Measurements from ENCODE around the gene NPAS3. TPM values are rescaled to one million over a fixed set of nuclear protein-coding genes. Genes with fewer than 3 reads are reported as not detected.

Gene NPAS3
- total RNA-seq, 2 experiments from 2014 or later = not detected

DNA sequence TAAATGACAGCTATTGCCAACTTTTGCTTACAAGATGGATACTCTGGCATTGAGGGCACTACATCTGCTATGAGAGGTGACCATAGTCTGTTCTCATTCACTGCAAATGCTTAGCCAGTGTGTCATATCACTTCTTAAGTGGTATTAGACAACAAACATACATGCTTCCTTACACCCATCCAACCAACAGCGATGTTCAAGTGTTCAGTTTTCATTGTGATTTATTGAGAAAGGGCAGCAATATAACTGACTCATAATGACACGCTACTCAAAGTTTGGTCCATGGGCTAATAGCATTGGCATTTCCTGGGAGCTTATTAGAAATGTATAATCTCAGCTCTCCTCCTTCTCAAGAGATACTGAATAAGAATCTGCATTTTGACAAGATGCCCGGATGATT, 181.7 kb downstream of the NPAS3 start:
- H3K9me3 Mint-ChIP-seq (ENCODE audit: insufficient read depth) = no peaks in the 10 kb centered on the region
- CTCF ChIA-PET = interaction anchor here (0.7 kb wide), 1 partner anchor 492 kb away, joined by 3 read pairs; no protein-coding TSS in a partner anchor

GRCh38 chr14:33120966-33121365, 182.3 kb downstream of the NPAS3 start:
- no peak for ATAC-seq
- DNase-seq = no peak
- H3K27ac Mint-ChIP-seq = no peak overlapping the region
- H3K27me3 Mint-ChIP-seq (ENCODE audit: low read depth) = no peaks in the 10 kb centered on the region
- CTCF ChIA-PET = no interaction called here
- H3K36me3 Mint-ChIP-seq (ENCODE audit: low read depth) = no peaks in the 10 kb centered on the region
- no peaks in the 10 kb centered on the region for H3K4me1 Mint-ChIP-seq (ENCODE audit: low read depth)
- no peaks in the 10 kb centered on the region for H3K9me3 Mint-ChIP-seq (ENCODE audit: insufficient read depth)
- H3K4me3 Mint-ChIP-seq = no peak overlapping the region
- POLR2A ChIA-PET = no interaction called here

More for the DNA sequence above, 181.7 kb downstream of the NPAS3 start:
- POLR2A ChIA-PET = no interaction called here
- Mint-ChIP-seq H3K4me1 (ENCODE audit: low read depth) (no peaks in the 10 kb centered on the region), H3K27ac (no peak overlapping the region), H3K36me3 (ENCODE audit: low read depth) (no peaks in the 10 kb centered on the region), H3K4me3 (no peak overlapping the region), H3K27me3 (ENCODE audit: low read depth) (no peaks in the 10 kb centered on the region)
- DNase-seq (no peak), ATAC-seq (no peak)

DNA sequence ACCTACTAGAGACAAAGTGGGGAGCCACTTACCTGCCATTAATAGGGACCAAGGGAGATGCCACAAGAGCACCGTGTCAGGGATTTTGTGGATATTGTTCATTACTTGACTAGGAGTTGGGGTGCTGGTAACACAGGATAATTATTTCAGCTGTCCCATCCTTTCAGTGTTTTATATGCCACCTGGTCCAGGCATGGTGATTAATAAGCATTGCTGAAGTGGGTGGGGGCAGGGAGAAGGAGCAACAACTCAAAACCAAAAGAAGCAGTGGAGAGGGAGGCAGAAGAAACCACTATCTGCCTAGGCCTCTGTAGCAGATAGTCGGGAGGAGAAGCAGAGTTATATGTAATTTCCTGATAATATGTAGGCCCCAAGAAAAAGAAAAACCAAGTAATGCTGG, 184.6 kb downstream of the NPAS3 start:
- Mint-ChIP-seq H3K9me3 (ENCODE audit: insufficient read depth) (no peaks in the 10 kb centered on the region), H3K27me3 (ENCODE audit: low read depth) (no peaks in the 10 kb centered on the region), H3K4me3 (no peak overlapping the region), H3K27ac (no peak overlapping the region), H3K36me3 (ENCODE audit: low read depth) (no peaks in the 10 kb centered on the region), H3K4me1 (ENCODE audit: low read depth) (no peaks in the 10 kb centered on the region)
- ATAC-seq (no peak), DNase-seq (no peak)
- ChIA-PET POLR2A (no interaction called here), CTCF (no interaction called here)

DNA sequence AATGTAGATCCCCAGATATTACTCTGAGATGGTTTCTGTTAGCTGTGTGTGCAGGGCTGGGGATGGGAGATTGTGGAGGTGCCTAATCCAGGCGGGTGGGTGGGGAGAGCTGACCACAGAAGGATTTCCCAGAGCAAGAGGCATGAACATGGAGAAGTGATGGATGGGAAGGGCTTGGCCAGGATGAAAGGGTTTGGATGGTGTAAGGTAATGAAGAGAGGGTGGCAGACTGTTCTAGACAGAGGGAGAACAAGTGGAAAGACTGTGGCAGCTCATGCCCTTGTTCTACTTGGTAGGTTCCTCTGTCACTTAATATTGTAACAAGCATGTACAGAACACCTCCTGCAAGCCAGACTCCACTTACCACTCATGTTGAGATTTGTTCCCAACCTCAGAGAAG, 187.8 kb downstream of the NPAS3 start:
- no peak overlapping the region for H3K4me3 Mint-ChIP-seq
- H3K27ac Mint-ChIP-seq = no peak overlapping the region
- ATAC-seq (no peak), DNase-seq (no peak)
- ChIA-PET CTCF (no interaction called here), POLR2A (no interaction called here)
- no peaks in the 10 kb centered on the region for H3K9me3 Mint-ChIP-seq (ENCODE audit: insufficient read depth)
- H3K4me1 Mint-ChIP-seq (ENCODE audit: low read depth) = no peaks in the 10 kb centered on the region
- H3K27me3 Mint-ChIP-seq (ENCODE audit: low read depth) = no peaks in the 10 kb centered on the region
- no peaks in the 10 kb centered on the region for H3K36me3 Mint-ChIP-seq (ENCODE audit: low read depth)

- no peaks in the 10 kb centered on the region for H3K36me3 Mint-ChIP-seq (ENCODE audit: low read depth)
- DNase-seq (no peak), ATAC-seq (no peak)
- H3K4me1 Mint-ChIP-seq (ENCODE audit: low read depth) = no peaks in the 10 kb centered on the region
- CTCF ChIA-PET = no interaction called here
- no peak overlapping the region for H3K4me3 Mint-ChIP-seq
- POLR2A ChIA-PET = no interaction called here
- H3K27me3 Mint-ChIP-seq (ENCODE audit: low read depth) = no peaks in the 10 kb centered on the region
- H3K27ac Mint-ChIP-seq = no peak overlapping the region
- no peaks in the 10 kb centered on the region for H3K9me3 Mint-ChIP-seq (ENCODE audit: insufficient read depth)
Measured at GRCh38 chr14:33127531-33127930, 188.9 kb downstream of the NPAS3 start.

- H3K9me3 Mint-ChIP-seq (ENCODE audit: insufficient read depth) = no peaks in the 10 kb centered on the region
- H3K4me1 Mint-ChIP-seq (ENCODE audit: low read depth) = no peaks in the 10 kb centered on the region
- ChIA-PET POLR2A (no interaction called here), CTCF (no interaction called here)
- ATAC-seq (no peak), DNase-seq (no peak)
- H3K27ac Mint-ChIP-seq = no peak overlapping the region
- H3K27me3 Mint-ChIP-seq (ENCODE audit: low read depth) = no peaks in the 10 kb centered on the region
- H3K4me3 Mint-ChIP-seq = no peak overlapping the region
- no peaks in the 10 kb centered on the region for H3K36me3 Mint-ChIP-seq (ENCODE audit: low read depth)
Measured at GRCh38 chr14:33131801-33132200, 193.1 kb downstream of the NPAS3 start.

GRCh38 chr14:33134162-33134561, 195.5 kb downstream of the NPAS3 start:
- Mint-ChIP-seq H3K4me1 (ENCODE audit: low read depth) (no peaks in the 10 kb centered on the region), H3K27me3 (ENCODE audit: low read depth) (no peaks in the 10 kb centered on the region), H3K9me3 (ENCODE audit: insufficient read depth) (no peaks in the 10 kb centered on the region), H3K27ac (no peak overlapping the region), H3K4me3 (no peak overlapping the region), H3K36me3 (ENCODE audit: low read depth) (no peaks in the 10 kb centered on the region)
- POLR2A ChIA-PET = no interaction called here
- DNase-seq = no peak
- CTCF ChIA-PET = no interaction called here
- no peak for ATAC-seq

GRCh38 chr14:33134975-33135374, 196.3 kb downstream of the NPAS3 start:
- CTCF ChIA-PET = no interaction called here
- H3K9me3 Mint-ChIP-seq (ENCODE audit: insufficient read depth) = no peaks in the 10 kb centered on the region
- no peaks in the 10 kb centered on the region for H3K36me3 Mint-ChIP-seq (ENCODE audit: low read depth)
- no peak overlapping the region for H3K27ac Mint-ChIP-seq
- no peaks in the 10 kb centered on the region for H3K27me3 Mint-ChIP-seq (ENCODE audit: low read depth)
- no peak for ATAC-seq
- H3K4me1 Mint-ChIP-seq (ENCODE audit: low read depth) = no peaks in the 10 kb centered on the region
- no peak overlapping the region for H3K4me3 Mint-ChIP-seq
- no peak for DNase-seq
- POLR2A ChIA-PET = interaction anchor here (0.5 kb wide), 1 partner anchor 137 kb away, joined by 3 read pairs; no protein-coding TSS in a partner anchor

DNA sequence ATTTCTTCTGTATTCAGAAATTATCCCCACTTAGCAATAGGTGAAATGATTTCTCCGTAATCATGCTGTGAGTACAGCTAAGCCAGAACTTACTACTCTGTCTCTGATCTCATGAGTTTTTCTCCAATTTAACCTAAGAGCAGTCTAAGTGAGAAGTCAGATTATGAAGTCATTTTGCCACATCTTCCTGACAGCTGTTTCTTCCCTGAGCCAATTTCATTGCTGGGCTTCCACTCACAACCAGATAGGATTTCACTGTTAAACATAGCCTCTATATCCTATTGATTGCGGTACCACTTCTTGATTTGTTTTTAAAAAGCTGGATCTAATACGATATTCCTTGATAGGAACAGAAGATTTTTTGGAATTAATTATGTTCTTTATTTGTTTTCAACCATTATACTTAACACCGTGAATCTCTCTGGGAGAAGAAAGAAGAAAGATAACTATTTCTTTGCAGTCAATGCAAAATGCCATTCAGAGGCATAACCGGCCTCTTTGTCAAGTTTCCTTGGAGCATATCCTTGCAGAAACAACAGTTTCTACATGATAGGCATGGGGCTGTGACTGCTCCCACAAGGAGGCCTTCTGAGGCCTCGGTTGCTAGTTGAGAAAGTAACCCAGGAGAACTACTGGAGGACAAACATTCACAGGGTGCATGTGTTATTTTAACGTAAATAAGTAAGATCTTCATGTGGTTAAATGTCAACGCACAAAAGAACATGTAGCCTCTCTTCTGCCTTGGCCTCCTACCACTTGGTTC, 212.2 kb downstream of the NPAS3 start:
- Mint-ChIP-seq H3K27ac (no peak overlapping the region), H3K4me1 (ENCODE audit: low read depth) (no peaks in the 10 kb centered on the region), H3K4me3 (no peak overlapping the region), H3K27me3 (ENCODE audit: low read depth) (no peaks in the 10 kb centered on the region), H3K36me3 (ENCODE audit: low read depth) (no peaks in the 10 kb centered on the region), H3K9me3 (ENCODE audit: insufficient read depth) (peaks cover 6% of the 10 kb centered on the region)
- ATAC-seq (no peak), DNase-seq (no peak)
- CTCF ChIA-PET = no interaction called here
- POLR2A ChIA-PET = no interaction called here

DNA sequence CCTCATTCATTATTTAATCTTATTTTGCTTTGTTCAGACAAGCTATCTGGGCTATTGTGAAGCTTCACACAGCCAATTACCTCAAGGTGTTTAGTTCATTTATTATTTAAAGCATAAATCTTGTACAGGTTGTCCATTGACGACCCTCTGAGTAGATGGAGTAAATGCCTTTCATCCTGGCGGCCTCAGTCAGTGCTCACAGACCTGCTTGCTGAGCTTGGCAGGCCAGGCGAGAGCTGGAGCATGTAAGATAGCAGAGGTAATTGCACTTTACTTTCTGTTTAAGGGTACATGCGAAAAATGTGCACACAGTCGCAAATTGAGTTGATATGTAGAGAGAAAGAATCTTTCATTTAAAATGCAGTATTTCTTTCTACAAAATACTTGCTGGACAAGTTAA, 224.4 kb downstream of the NPAS3 start:
- Mint-ChIP-seq H3K36me3 (ENCODE audit: low read depth) (no peaks in the 10 kb centered on the region), H3K4me1 (ENCODE audit: low read depth) (no peaks in the 10 kb centered on the region), H3K9me3 (ENCODE audit: insufficient read depth) (no peaks in the 10 kb centered on the region), H3K27ac (no peak overlapping the region), H3K27me3 (ENCODE audit: low read depth) (no peaks in the 10 kb centered on the region), H3K4me3 (no peak overlapping the region)
- DNase-seq (no peak), ATAC-seq (no peak)
- CTCF ChIA-PET = no interaction called here
- POLR2A ChIA-PET = no interaction called here

- Mint-ChIP-seq H3K9me3 (ENCODE audit: insufficient read depth) (no peaks in the 10 kb centered on the region), H3K27ac (no peak overlapping the region), H3K4me1 (ENCODE audit: low read depth) (no peaks in the 10 kb centered on the region), H3K4me3 (no peak overlapping the region), H3K27me3 (ENCODE audit: low read depth) (no peaks in the 10 kb centered on the region), H3K36me3 (ENCODE audit: low read depth) (no peaks in the 10 kb centered on the region)
- DNase-seq (no peak), ATAC-seq (no peak)
- ChIA-PET CTCF (no interaction called here), POLR2A (no interaction called here)
Measured at GRCh38 chr14:33163600-33163999, 224.9 kb downstream of the NPAS3 start.

DNA sequence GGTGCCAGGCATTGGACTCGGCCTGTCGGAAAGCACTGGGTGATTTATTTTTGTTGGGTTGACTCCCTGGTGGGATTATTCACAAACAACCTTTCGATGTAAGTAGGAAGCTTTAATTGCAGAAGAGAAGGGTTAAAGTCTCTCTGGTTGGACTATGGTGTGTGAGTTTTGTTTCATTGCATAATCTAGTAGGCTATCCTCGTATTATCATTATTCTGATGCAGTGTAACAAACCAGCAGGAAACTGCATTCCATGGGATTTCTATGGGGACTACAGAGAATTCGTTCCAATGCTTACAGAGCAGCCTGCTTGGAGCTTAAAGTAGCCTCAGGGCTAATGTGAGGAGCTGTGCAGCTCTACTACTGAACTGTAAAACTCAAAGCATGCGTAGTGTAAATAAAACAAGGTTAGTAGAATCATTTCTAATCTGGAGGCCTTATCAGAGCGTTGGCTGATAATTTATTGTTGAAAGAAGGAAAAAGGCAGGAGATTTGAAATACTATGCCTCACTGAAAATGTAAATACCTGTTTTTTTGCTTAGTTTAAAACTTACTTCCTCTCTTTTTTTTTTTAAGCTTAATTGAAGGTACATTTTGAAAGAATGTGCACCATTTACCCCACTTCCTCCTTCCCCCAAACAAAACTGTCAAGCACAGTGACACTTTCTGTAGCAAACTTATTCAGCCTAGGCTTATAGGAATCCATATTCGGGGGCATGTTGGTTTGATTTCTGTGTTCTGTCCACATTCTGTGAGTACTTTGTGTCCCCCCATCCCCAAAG, 226.7 kb downstream of the NPAS3 start:
- Mint-ChIP-seq H3K9me3 (ENCODE audit: insufficient read depth) (no peaks in the 10 kb centered on the region), H3K4me3 (no peak overlapping the region), H3K27me3 (ENCODE audit: low read depth) (no peaks in the 10 kb centered on the region), H3K36me3 (ENCODE audit: low read depth) (no peaks in the 10 kb centered on the region), H3K27ac (no peak overlapping the region), H3K4me1 (ENCODE audit: low read depth) (no peaks in the 10 kb centered on the region)
- DNase-seq = no peak
- no peak for ATAC-seq
- POLR2A ChIA-PET = no interaction called here
- CTCF ChIA-PET = no interaction called here

Measured in activated CD8-positive, alpha-beta T cell treated with anti-CD3 and anti-CD28 coated beads, Interleukin-2, amount 10 ng/mL, durations not matched to agents 7 days and 5 days (primary cell).